ENCODE results near the gene PKN1. TPM values are rescaled to one million over a fixed set of nuclear protein-coding genes. Genes with fewer than 3 reads are reported as not detected.

The PKN1 gene
- total RNA-seq, 6 experiments from 2014 or later: 19.5 to 49.4 (median 34.1) TPM

DNA sequence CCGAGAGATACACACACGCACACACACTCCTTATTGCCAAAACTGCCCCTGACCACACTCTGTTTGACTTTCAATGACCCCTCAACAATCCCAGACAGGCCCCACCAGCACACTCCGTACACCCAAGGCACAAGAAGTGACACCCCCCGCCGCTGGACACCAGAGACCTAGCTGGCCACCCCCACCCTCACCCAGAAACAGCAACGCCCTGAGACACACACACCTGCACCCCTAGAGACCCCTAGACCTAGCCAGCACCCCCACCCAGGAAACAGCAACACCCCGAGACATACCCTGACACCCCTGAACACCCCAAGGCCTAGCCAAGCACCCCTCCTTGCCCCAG lies 43.2 kb downstream of the PKN1 start:
- 93% methylated on average over 2 of the region's 7 CpGs for WGBS (ENCODE audit: insufficient coverage, low coverage, low lambda C conversion rate, missing lambda C conversion rate)
- Histone ChIP-seq H3K4me3 (no peak overlapping the region), H3K36me3 (peaks cover 0 to 5% (median under 1%) of the 10 kb centered on the region in 4 donors), H3K4me1 (peaks cover 0 to 19% (median 4%) of the 10 kb centered on the region in 4 donors), H3K27ac (no peak overlapping the region), H3K27me3 (no peaks in the 10 kb centered on the region), H3K9me3 (no peaks in the 10 kb centered on the region)
- TF ChIP-seq, protein P1, sequence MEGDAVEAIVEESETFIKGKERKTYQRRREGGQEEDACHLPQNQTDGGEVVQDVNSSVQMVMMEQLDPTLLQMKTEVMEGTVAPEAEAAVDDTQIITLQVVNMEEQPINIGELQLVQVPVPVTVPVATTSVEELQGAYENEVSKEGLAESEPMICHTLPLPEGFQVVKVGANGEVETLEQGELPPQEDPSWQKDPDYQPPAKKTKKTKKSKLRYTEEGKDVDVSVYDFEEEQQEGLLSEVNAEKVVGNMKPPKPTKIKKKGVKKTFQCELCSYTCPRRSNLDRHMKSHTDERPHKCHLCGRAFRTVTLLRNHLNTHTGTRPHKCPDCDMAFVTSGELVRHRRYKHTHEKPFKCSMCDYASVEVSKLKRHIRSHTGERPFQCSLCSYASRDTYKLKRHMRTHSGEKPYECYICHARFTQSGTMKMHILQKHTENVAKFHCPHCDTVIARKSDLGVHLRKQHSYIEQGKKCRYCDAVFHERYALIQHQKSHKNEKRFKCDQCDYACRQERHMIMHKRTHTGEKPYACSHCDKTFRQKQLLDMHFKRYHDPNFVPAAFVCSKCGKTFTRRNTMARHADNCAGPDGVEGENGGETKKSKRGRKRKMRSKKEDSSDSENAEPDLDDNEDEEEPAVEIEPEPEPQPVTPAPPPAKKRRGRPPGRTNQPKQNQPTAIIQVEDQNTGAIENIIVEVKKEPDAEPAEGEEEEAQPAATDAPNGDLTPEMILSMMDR (IDR thresholded peaks at IDR 0.05): no peak
- TF ChIP-seq POLR2A (IDR thresholded peaks at IDR 0.05): no peak
- intact Hi-C loops (cut with DNase I): no loop called here
- no peak for ATAC-seq
- DNase-seq: no peak

DNA sequence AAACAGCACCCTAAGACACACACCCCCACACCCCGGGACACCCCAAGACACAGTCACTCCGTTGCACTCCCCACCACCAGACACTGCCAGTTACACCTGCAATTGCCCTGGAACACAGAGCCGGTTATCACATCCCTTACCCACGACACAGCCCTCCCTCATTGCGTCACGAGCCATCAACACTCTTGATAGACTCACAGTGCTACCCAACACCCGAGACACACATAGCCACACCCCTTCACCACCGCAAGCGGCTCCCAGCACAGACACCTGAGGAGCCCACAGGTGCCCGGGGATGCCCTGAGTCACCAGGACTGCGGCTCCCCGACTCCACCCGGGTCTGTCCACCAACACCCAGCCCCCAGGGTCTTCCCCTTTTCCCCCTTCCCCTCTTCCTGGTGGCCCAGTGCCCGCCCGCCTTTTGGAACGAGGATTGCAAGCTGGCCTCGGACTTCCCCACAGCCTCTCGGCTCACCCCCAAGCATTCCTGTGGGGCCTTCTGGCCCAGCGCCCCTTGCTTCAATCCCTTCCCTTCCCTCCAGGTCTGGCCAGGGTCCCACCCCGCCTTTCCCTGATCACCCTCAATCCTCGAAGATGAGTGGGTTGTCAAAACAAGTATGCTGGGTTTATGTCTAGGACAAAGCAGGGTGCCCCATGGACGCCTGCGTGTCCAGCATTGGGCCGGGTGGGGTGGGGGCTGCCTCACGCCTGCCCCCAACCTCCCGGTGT lies 43.7 kb downstream of the PKN1 start:
- Histone ChIP-seq H3K27me3 (no peaks in the 10 kb centered on the region), H3K9me3 (no peaks in the 10 kb centered on the region), H3K4me1 (peaks cover 0 to 19% (median 4%) of the 10 kb centered on the region in 4 donors), H3K27ac (no peak overlapping the region), H3K36me3 (peaks cover 0 to 5% (median under 1%) of the 10 kb centered on the region in 4 donors), H3K4me3 (no peak overlapping the region)
- DNase-seq (no peak), ATAC-seq (peak in 1 of 4 donors; percentile 6)
- intact Hi-C loops (cut with DNase I): no loop called here
- TF ChIP-seq, protein P1 (IDR thresholded peaks at IDR 0.05): no peak
- TF ChIP-seq POLR2A (IDR thresholded peaks at IDR 0.05): no peak
- WGBS (ENCODE audit: insufficient coverage, low coverage, low lambda C conversion rate, missing lambda C conversion rate): 59% methylated on average over 14 of the region's 26 CpGs

DNA sequence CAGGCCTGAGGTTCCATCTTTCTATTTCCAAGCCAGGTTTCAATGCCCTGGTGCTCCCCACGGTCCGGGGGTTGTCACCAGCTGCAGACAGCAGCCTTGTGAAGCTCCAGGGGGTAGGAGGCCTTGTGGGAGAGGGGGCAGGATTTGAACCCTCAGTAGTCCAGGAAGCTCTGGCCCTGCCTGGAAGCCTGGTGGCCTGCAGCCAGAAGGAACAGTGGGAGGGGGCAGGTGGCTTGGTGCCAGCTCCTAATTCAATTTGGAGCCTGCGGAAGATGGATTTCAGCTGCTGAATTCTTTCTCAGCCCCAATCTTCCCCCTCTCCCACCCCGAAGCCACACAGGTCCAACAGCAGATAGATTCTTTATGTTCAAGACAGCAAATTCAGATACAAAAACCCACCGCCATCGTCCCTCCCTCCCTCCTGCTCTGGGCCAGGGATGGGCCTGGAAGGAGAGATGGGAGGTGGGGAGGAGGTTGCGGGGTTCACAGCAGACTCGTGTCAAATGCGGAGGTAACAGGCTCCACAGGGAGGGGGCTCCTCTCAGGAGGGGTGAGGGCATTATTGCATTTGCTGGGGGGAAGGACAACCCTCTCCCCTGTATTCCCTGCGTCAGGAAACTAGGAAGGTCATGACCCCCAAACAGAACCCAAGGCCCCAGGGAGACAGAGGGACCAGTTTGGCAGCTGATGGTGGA lies 44.5 kb downstream of the PKN1 start:
- Histone ChIP-seq H3K27me3 (no peaks in the 10 kb centered on the region), H3K4me1 (peaks cover 0 to 12% (median under 1%) of the 10 kb centered on the region in 4 donors), H3K27ac (no peak overlapping the region), H3K9me3 (no peaks in the 10 kb centered on the region), H3K36me3 (peaks cover 0 to 5% (median under 1%) of the 10 kb centered on the region in 4 donors), H3K4me3 (no peak overlapping the region)
- intact Hi-C loops (cut with DNase I): no loop called here
- ATAC-seq: no peak
- TF ChIP-seq POLR2A (IDR thresholded peaks at IDR 0.05): no peak
- TF ChIP-seq, protein P1 (IDR thresholded peaks at IDR 0.05): no peak
- WGBS (ENCODE audit: insufficient coverage, low coverage, low lambda C conversion rate, missing lambda C conversion rate): 76% methylated on average over 5 of the region's 10 CpGs
- DNase-seq: no peak

DNA sequence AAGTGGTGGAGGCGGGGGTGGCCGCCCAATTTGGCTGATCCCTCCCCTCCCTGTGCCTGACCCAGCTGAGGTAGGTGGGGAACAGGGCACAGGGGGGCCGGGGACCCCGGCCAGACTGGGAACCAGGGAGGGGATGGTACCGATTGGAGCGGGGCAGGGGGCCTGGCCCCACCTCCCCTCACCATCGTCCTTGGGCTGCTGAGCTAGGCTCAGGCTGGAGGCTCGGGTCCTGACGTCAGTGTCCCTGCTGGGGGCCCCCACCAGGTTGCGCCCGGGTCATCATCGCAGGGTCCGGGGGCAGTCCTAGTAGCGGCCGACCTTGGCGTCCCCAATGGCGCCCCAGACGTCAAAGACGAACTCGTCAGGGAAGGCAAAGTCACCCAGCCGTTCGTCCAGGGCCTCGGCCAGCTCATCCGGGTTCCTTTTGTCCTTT lies 45.0 kb downstream of the PKN1 start:
- ATAC-seq (no peak), DNase-seq (no peak)
- intact Hi-C loops (cut with DNase I): no loop called here
- H3K27ac ChIP-seq: no peak overlapping the region
- peaks cover 0 to 11% (median 0%) of the 10 kb centered on the region in 4 donors for H3K4me1 ChIP-seq
- H3K4me3 ChIP-seq: no peak overlapping the region
- whole genome bisulfite sequencing (ENCODE audit: insufficient coverage, low coverage, low lambda C conversion rate, missing lambda C conversion rate): no CpG with 5 or more reads among the region's 24 CpGs
- H3K27me3 ChIP-seq: no peaks in the 10 kb centered on the region
- no peaks in the 10 kb centered on the region for H3K9me3 ChIP-seq
- TF ChIP-seq POLR2A (IDR thresholded peaks at IDR 0.05): no peak
- TF ChIP-seq, protein P1 (IDR thresholded peaks at IDR 0.05): no peak
- peaks cover 0 to 5% (median under 1%) of the 10 kb centered on the region in 4 donors for H3K36me3 ChIP-seq

All from right lobe of liver (tissue), 6 donors.